Hepatocyte (in vitro differentiated cells): Measurements from ENCODE around the gene COPE. TPM values are rescaled to one million over a fixed set of nuclear protein-coding genes. Genes with fewer than 3 reads are reported as not detected.

ENCODE experiments used
- DNase-seq: peaks from one replicate; pipeline ENCODE4 v3.0.0-alpha.2; 2016; ENCODE audit warnings: low spot score
- H2AFZ ChIP-seq: fragments of 200-600 bp; sonication (generic); 2 replicates; pipeline ENCODE4 v1.6.0; 2016; ENCODE audit warnings: antibody characterized with exemption, mild to moderate bottlenecking
- H3K27ac ChIP-seq: fragments of 200-600 bp; sonication (generic); 2 replicates; pipeline ENCODE4 v1.5.1; 2016; ENCODE audit warnings: mild to moderate bottlenecking
- H3K27me3 ChIP-seq: fragments of 200-600 bp; sonication (generic); 2 replicates; pipeline ENCODE4 v1.6.1; 2016
- H3K36me3 ChIP-seq: fragments of 200-600 bp; sonication (generic); replicated peaks from 2 replicates; pipeline ENCODE4 v1.5.1; 2016; ENCODE audit warnings: low read depth; ENCODE audit not compliant: insufficient read depth
- H3K4me1 ChIP-seq: fragments of 200-600 bp; sonication (generic); 2 replicates; pipeline ENCODE4 v1.5.1; 2016; ENCODE audit warnings: mild to moderate bottlenecking, moderate library complexity; ENCODE audit not compliant: insufficient read depth
- H3K4me2 ChIP-seq: fragments of 200-600 bp; sonication (generic); 2 replicates; pipeline ENCODE4 v1.6.0; 2016
- H3K4me3 ChIP-seq: fragments of 200-600 bp; sonication (generic); 2 replicates; pipeline ENCODE4 v1.5.1; 2016; ENCODE audit warnings: mild to moderate bottlenecking
- H3K79me2 ChIP-seq: fragments of 200-600 bp; sonication (generic); 2 replicates; pipeline ENCODE4 v1.6.0; 2017; ENCODE audit warnings: mild to moderate bottlenecking
- H3K9me2 ChIP-seq: fragments of 200-600 bp; sonication (generic); replicated peaks from 2 replicates; pipeline ENCODE4 v1.6.0; 2017; ENCODE audit warnings: mild to moderate bottlenecking; ENCODE audit not compliant: insufficient read depth
- H3K9me3 ChIP-seq: fragments of 200-600 bp; sonication (generic); 2 replicates; pipeline ENCODE4 v1.5.1; 2016; ENCODE audit warnings: low read depth, mild to moderate bottlenecking
- H4K20me1 ChIP-seq: fragments of 200-600 bp; sonication (generic); 2 replicates; pipeline ENCODE4 v1.6.0; 2016; ENCODE audit warnings: mild to moderate bottlenecking; ENCODE audit not compliant: insufficient read depth, poor library complexity, severe bottlenecking
- CTCF ChIP-seq: fragments of 200-600 bp; sonication (generic); IDR thresholded peaks from 2 replicates; pipeline ENCODE4 v1.5.1; 2016; ENCODE audit warnings: antibody characterized with exemption, mild to moderate bottlenecking; ENCODE audit not compliant: poor library complexity
- EZH2 ChIP-seq: fragments of 200-600 bp; sonication (generic); IDR thresholded peaks from 2 replicates; pipeline ENCODE4 v1.6.1; 2016; ENCODE audit warnings: antibody characterized with exemption, mild to moderate bottlenecking, borderline replicate concordance
- EZH2phosphoT487 ChIP-seq: fragments of 200-600 bp; sonication (generic); IDR thresholded peaks from one replicate; pipeline ENCODE4 v1.6.1; 2018; ENCODE audit warnings: antibody characterized with exemption, mild to moderate bottlenecking, low read depth, moderate library complexity; ENCODE audit not compliant: unreplicated experiment, severe bottlenecking
- WGBS: methylation state at CpG from one replicate; pipeline ENCODE4 v1.1.6; 2016; ENCODE audit warnings: low lambda C conversion rate; ENCODE audit errors: missing lambda C conversion rate; 5-methylcytosine and 5-hydroxymethylcytosine counted together
- polyA plus RNA-seq: library from polyadenylated mRNA; unstranded; fragments of >200 nt; fragmentation: Nextera tagmentation; extraction: Ambion mirVana; gene quantifications from 2 replicates; pipeline ENCODE4 v1.2.1, GENCODE V29; 2016
- total RNA-seq: library from RNA; depleted of rRNA; stranded (reverse); fragments of >200 nt; gene quantifications from 2 replicates; pipeline ENCODE4 v1.2.3, GENCODE V29; 2014

The COPE gene
- total and polyA plus RNA-seq, 2 experiments from 2014 or later = 228 to 397 TPM

- Histone ChIP-seq H3K27me3 (no peaks in the 10 kb centered on the region), H3K9me3 (no peaks in the 10 kb centered on the region), H3K36me3 (no peaks in the 10 kb centered on the region), H3K4me2 (peak overlapping the region; percentile 100), H2AFZ (peak overlapping the region; percentile 95), H3K4me3 (peak overlapping the region; percentile 96), H3K27ac (peak overlapping the region; percentile 40), H3K9me2 (no peaks in the 10 kb centered on the region), H4K20me1 (peaks cover 8% of the 10 kb centered on the region), H3K4me1 (peaks cover 7% of the 10 kb centered on the region), H3K79me2 (peaks cover 17% of the 10 kb centered on the region)
- TF ChIP-seq CTCF (no peak), EZH2phosphoT487 (no peak), EZH2 (no peak)
- peak; percentile 65 for DNase-seq
- WGBS = under 1% methylated on average over 20 of the region's 47 CpGs
Observed at GRCh38 chr19:18939922-18940768, 21.0 kb upstream of the COPE start.

GRCh38 chr19:18939163-18939562 lies 20.0 kb upstream of the COPE start:
- Histone ChIP-seq H3K4me2 (peak overlapping the region; percentile 100), H3K4me3 (no peak overlapping the region), H3K9me3 (no peaks in the 10 kb centered on the region), H2AFZ (no peak overlapping the region), H3K4me1 (peaks cover 7% of the 10 kb centered on the region), H3K79me2 (peaks cover 17% of the 10 kb centered on the region), H4K20me1 (peaks cover 8% of the 10 kb centered on the region), H3K27ac (no peak overlapping the region), H3K27me3 (no peaks in the 10 kb centered on the region), H3K9me2 (no peaks in the 10 kb centered on the region), H3K36me3 (no peaks in the 10 kb centered on the region)
- no peak for TF ChIP-seq EZH2
- TF ChIP-seq CTCF = no peak
- no peak for TF ChIP-seq EZH2phosphoT487
- DNase-seq = no peak
- 97% methylated on average over 3 of the region's 3 CpGs for WGBS

- Histone ChIP-seq H3K27me3 (no peaks in the 10 kb centered on the region), H3K4me1 (no peaks in the 10 kb centered on the region), H3K36me3 (no peaks in the 10 kb centered on the region), H3K9me3 (no peaks in the 10 kb centered on the region), H4K20me1 (no peaks in the 10 kb centered on the region), H3K27ac (no peak overlapping the region), H3K4me3 (no peak overlapping the region), H3K9me2 (no peaks in the 10 kb centered on the region), H3K4me2 (no peak overlapping the region), H2AFZ (no peak overlapping the region), H3K79me2 (no peaks in the 10 kb centered on the region)
- TF ChIP-seq EZH2 (no peak), CTCF (no peak), EZH2phosphoT487 (no peak)
- no peak for DNase-seq
- WGBS = 92% methylated on average over 13 of the region's 13 CpGs
Observed at GRCh38 chr19:18933297-18933696, 14.1 kb upstream of the COPE start.
